Measurements from ENCODE around the gene INTS13. TPM values are rescaled to one million over a fixed set of nuclear protein-coding genes. Genes with fewer than 3 reads are reported as not detected.

INTS13 gene
- total and polyA plus RNA-seq, 2 of the 13 experiments (the other 11 are each of a cell fraction or from before 2014, with no cell fraction given): 16.3 to 43.7 TPM

- TF ChIP-seq PATZ1 (CRISPR knock-in tag; IDR thresholded peaks at IDR 0.05) (peak; percentile 62; the same call in 1 of the 2 replicates), KLF15 (CRISPR knock-in tag; IDR thresholded peaks at IDR 0.05; ENCODE audit: borderline replicate concordance) (peak; percentile 84; the same call in 1 of the 2 replicates), PHF20 (CRISPR knock-in tag; IDR thresholded peaks at IDR 0.05) (peak; percentile 57; the same call in 1 of the 2 replicates), MTERF4 (CRISPR knock-in tag; IDR thresholded peaks at IDR 0.05) (0 out of 2 replicates have a peak, but pooled peaks have one; percentile 33), YY1 (IDR thresholded peaks at IDR 0.05; ENCODE audit: insufficient read depth, insufficient replicate concordance, low read depth, low read length) (peak; percentile 84), ZSCAN9 (CRISPR knock-in tag; IDR thresholded peaks at IDR 0.05; ENCODE audit: borderline replicate concordance) (0 out of 2 replicates have a peak, but pooled peaks have one; percentile 9), CHD4 (IDR thresholded peaks at IDR 0.05; ENCODE audit: borderline replicate concordance, low read length) (no peak), PCBP2 (optimal IDR thresholded peaks at IDR 0.05; ENCODE audit: low read depth, low read length, poor library complexity, severe bottlenecking) (no peak), ETS1 (CRISPR knock-in tag; IDR thresholded peaks at IDR 0.05) (no peak), ZFP36L2 (CRISPR knock-in tag; IDR thresholded peaks at IDR 0.05) (no peak), HNRNPLL (IDR thresholded peaks at IDR 0.05; ENCODE audit: low read depth, low read length, poor library complexity, severe bottlenecking) (peak; percentile 86), ZNF224 (CRISPR knock-in tag; IDR thresholded peaks at IDR 0.05) (no peak), ZNF605 (CRISPR knock-in tag; IDR thresholded peaks at IDR 0.05) (peak; percentile 62; the same call in 1 of the 2 replicates), NFKB2 (CRISPR knock-in tag; IDR thresholded peaks at IDR 0.05; ENCODE audit: borderline replicate concordance) (peak; percentile 64; the same call in 1 of the 2 replicates), POGZ (CRISPR knock-in tag; IDR thresholded peaks at IDR 0.05) (peak; percentile 88), CENPT (CRISPR knock-in tag; IDR thresholded peaks at IDR 0.05; ENCODE audit: low read depth) (no peak), ZNF784 (CRISPR knock-in tag; IDR thresholded peaks at IDR 0.05; ENCODE audit: borderline replicate concordance) (no peak; the same call in 1 of the 2 replicates), ZNF562 (CRISPR knock-in tag; IDR thresholded peaks at IDR 0.05; ENCODE audit: borderline replicate concordance) (no peak), ZBED4 (CRISPR knock-in tag; IDR thresholded peaks at IDR 0.05; ENCODE audit: borderline replicate concordance) (no peak)
Observed at GRCh38 chr12:26937863-26938700, at the start of gene INTS13, which contains the start of gene FGFR1OP2 (continued).

Measured in HepG2 (cell line).